KMS-11 (cell line): ENCODE data around the gene INHBC.

Experiments
- H2AFZ ChIP-seq: fragments of 200-600 bp; sonication (generic); 2 replicates; pipeline ENCODE4 v1.6.1; 2016; ENCODE audit warnings: antibody characterized with exemption, mixed run types, low read depth
- H3K27ac ChIP-seq: fragments of 200-600 bp; sonication (generic); 2 replicates; pipeline ENCODE4 v1.6.1; 2016; ENCODE audit warnings: mild to moderate bottlenecking, mixed run types
- H3K27me3 ChIP-seq: fragments of 200-600 bp; sonication (generic); 2 replicates; pipeline ENCODE4 v1.6.1; 2017; ENCODE audit warnings: mild to moderate bottlenecking, low read depth, mixed run types, moderate library complexity; ENCODE audit not compliant: insufficient read depth
- H3K36me3 ChIP-seq: fragments of 200-600 bp; sonication (generic); 2 replicates; pipeline ENCODE4 v1.6.1; 2017; ENCODE audit warnings: mild to moderate bottlenecking, mixed run types; ENCODE audit not compliant: insufficient read depth
- H3K4me1 ChIP-seq: fragments of 200-600 bp; sonication (generic); 2 replicates; pipeline ENCODE4 v1.6.1; 2016; ENCODE audit warnings: mild to moderate bottlenecking, low read depth, mixed run types; ENCODE audit not compliant: poor library complexity, severe bottlenecking
- H3K4me2 ChIP-seq: fragments of 200-600 bp; sonication (generic); 2 replicates; pipeline ENCODE4 v1.7.0; 2016; ENCODE audit warnings: mild to moderate bottlenecking, mixed run types
- H3K4me3 ChIP-seq: fragments of 200-600 bp; sonication (generic); IDR thresholded peaks from 2 replicates; pipeline ENCODE4 v1.6.1; 2017; ENCODE audit warnings: low read depth, low read length, mixed read lengths; ENCODE audit not compliant: insufficient read depth
- H3K79me2 ChIP-seq: fragments of 200-600 bp; sonication (generic); 2 replicates; pipeline ENCODE4 v1.6.1; 2016; ENCODE audit warnings: low read depth, mixed run types; ENCODE audit not compliant: insufficient read depth
- H3K9ac ChIP-seq: fragments of 200-600 bp; sonication (generic); 2 replicates; pipeline ENCODE4 v1.6.1; 2016; ENCODE audit warnings: mild to moderate bottlenecking, mixed run types
- H4K20me1 ChIP-seq: fragments of 200-600 bp; sonication (generic); 2 replicates; pipeline ENCODE4 v1.6.1; 2016; ENCODE audit warnings: mild to moderate bottlenecking, mixed run types; ENCODE audit not compliant: insufficient read depth
- TF ChIP-seq, protein P1 (sequence below): fragments of 200-600 bp; sonication (generic); conservative IDR thresholded peaks from 2 replicates; pipeline ENCODE4 v1.6.1; 2017; ENCODE audit warnings: low read depth, mild to moderate bottlenecking, antibody characterized with exemption, low read length, moderate library complexity, mixed read lengths

The INHBC gene

DNA sequence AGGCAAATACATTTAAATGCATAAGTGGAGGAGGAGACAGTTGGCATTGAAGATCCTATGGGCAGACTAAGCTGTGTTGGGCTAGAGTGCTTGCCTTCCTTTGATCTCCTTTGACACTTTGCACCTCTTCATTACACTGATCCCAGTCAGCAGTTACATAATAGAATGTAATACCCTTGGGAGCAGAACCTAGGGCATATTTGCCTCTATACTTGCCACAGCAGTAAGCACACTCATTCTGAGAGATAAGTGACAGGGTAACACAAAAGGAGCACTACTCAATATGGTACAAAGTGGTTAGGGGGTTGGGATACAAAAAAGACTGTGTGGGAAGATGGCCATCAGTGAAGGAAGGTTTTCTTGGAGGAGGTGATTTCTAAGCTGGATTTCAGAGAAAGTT is 62.2 kb downstream of the INHBC start:
- H3K4me3 ChIP-seq = no peak overlapping the region
- H4K20me1 ChIP-seq = no peaks in the 10 kb centered on the region
- no peak overlapping the region for H3K4me2 ChIP-seq
- no peaks in the 10 kb centered on the region for H3K4me1 ChIP-seq
- H3K79me2 ChIP-seq = 0 out of 2 replicates have a peak, but pooled peaks cover 1% of the 10 kb centered on the region
- TF ChIP-seq, protein P1, sequence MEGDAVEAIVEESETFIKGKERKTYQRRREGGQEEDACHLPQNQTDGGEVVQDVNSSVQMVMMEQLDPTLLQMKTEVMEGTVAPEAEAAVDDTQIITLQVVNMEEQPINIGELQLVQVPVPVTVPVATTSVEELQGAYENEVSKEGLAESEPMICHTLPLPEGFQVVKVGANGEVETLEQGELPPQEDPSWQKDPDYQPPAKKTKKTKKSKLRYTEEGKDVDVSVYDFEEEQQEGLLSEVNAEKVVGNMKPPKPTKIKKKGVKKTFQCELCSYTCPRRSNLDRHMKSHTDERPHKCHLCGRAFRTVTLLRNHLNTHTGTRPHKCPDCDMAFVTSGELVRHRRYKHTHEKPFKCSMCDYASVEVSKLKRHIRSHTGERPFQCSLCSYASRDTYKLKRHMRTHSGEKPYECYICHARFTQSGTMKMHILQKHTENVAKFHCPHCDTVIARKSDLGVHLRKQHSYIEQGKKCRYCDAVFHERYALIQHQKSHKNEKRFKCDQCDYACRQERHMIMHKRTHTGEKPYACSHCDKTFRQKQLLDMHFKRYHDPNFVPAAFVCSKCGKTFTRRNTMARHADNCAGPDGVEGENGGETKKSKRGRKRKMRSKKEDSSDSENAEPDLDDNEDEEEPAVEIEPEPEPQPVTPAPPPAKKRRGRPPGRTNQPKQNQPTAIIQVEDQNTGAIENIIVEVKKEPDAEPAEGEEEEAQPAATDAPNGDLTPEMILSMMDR = no peak
- H3K27ac ChIP-seq = no peak overlapping the region
- H3K27me3 ChIP-seq = no peaks in the 10 kb centered on the region
- H3K9ac ChIP-seq = no peak overlapping the region
- H3K36me3 ChIP-seq = peaks cover 12% of the 10 kb centered on the region; the same call in 1 of the 2 replicates
- no peak overlapping the region for H2AFZ ChIP-seq

- Histone ChIP-seq H3K4me2 (no peak overlapping the region), H3K27me3 (no peaks in the 10 kb centered on the region), H4K20me1 (no peaks in the 10 kb centered on the region), H2AFZ (no peak overlapping the region), H3K9ac (no peak overlapping the region), H3K36me3 (peaks cover 14% of the 10 kb centered on the region; the same call in 1 of the 2 replicates), H3K79me2 (no peaks in the 10 kb centered on the region), H3K27ac (no peak overlapping the region), H3K4me3 (no peak overlapping the region), H3K4me1 (no peaks in the 10 kb centered on the region)
- TF ChIP-seq, protein P1 = no peak
Measured at GRCh38 chr12:57497223-57498131, 62.9 kb downstream of the INHBC start.

DNA sequence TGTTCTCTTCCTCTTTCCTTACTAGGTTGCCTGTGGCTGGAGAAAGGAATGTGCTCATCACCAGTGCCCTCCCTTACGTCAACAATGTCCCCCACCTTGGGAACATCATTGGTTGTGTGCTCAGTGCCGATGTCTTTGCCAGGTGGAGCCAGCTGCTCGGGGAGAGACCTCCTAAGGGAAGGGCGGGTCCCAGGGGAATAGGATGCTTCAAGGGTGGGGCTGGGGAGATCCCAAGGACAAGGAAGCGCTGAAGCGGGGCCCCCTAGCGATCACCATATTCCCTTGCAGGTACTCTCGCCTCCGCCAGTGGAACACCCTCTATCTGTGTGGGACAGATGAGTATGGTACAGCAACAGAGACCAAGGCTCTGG is 63.5 kb downstream of the INHBC start:
- Histone ChIP-seq H3K36me3 (peaks cover 19% of the 10 kb centered on the region; the same call in 1 of the 2 replicates), H3K4me3 (no peak overlapping the region), H3K4me1 (no peaks in the 10 kb centered on the region), H3K4me2 (no peak overlapping the region), H3K27ac (no peak overlapping the region), H3K9ac (no peak overlapping the region), H2AFZ (no peak overlapping the region), H3K27me3 (no peaks in the 10 kb centered on the region), H4K20me1 (no peaks in the 10 kb centered on the region), H3K79me2 (no peaks in the 10 kb centered on the region)
- TF ChIP-seq, protein P1 = no peak

- Histone ChIP-seq H3K4me2 (no peak overlapping the region), H3K27ac (no peak overlapping the region), H4K20me1 (no peaks in the 10 kb centered on the region), H2AFZ (no peak overlapping the region), H3K79me2 (no peaks in the 10 kb centered on the region), H3K4me1 (no peaks in the 10 kb centered on the region), H3K4me3 (no peak overlapping the region), H3K36me3 (peaks cover 21% of the 10 kb centered on the region; the same call in 1 of the 2 replicates), H3K9ac (no peak overlapping the region), H3K27me3 (no peaks in the 10 kb centered on the region)
- TF ChIP-seq, protein P1 = no peak
Measured at GRCh38 chr12:57498571-57498970, 64.0 kb downstream of the INHBC start.
